HL-60 (cell line): ENCODE measurements around the gene CDHR1.

Experiments
- POLR2AphosphoS5 ChIP-seq: IDR thresholded peaks from 2 replicates; pipeline ENCODE4 v1.6.1; 2012; ENCODE audit warnings: low read depth
- TF ChIP-seq, protein P1 (sequence below): IDR thresholded peaks from one replicate; pipeline ENCODE4 v1.5.1; 2011; ENCODE audit warnings: low read length, control low read depth, inconsistent platforms; ENCODE audit not compliant: insufficient read depth

DNA sequence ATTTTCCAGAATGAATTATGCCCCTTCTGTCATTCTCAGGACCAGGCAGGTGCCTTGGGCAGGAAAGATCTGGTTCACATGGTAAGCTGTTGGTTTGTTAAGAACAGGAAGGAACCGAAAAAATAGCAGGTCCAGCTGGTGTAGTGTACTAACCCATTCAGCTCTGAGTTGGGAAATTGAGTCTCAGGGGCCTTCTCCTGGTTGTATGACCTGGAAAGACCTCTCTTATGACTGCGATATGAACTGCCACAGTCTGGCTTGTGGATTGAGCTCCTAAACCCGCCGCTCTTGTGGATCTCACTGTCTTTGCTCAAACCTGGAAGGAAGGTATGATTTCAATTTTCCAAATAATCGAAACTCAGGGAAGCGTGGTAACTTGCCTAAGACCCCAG lies 42.5 kb downstream of the CDHR1 start:
- TF ChIP-seq, protein P1, sequence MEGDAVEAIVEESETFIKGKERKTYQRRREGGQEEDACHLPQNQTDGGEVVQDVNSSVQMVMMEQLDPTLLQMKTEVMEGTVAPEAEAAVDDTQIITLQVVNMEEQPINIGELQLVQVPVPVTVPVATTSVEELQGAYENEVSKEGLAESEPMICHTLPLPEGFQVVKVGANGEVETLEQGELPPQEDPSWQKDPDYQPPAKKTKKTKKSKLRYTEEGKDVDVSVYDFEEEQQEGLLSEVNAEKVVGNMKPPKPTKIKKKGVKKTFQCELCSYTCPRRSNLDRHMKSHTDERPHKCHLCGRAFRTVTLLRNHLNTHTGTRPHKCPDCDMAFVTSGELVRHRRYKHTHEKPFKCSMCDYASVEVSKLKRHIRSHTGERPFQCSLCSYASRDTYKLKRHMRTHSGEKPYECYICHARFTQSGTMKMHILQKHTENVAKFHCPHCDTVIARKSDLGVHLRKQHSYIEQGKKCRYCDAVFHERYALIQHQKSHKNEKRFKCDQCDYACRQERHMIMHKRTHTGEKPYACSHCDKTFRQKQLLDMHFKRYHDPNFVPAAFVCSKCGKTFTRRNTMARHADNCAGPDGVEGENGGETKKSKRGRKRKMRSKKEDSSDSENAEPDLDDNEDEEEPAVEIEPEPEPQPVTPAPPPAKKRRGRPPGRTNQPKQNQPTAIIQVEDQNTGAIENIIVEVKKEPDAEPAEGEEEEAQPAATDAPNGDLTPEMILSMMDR: no peak
- no peak for TF ChIP-seq POLR2AphosphoS5
